Activated T-cell treated with anti-CD3 and anti-CD28 coated beads, Interleukin-2, amount 50 U/mL, for 48 hours (primary cell): Measurements from ENCODE around the gene TMIGD1.

Experiments used
- DNase-seq, 2 experiments: peaks; one replicate each; pipeline ENCODE4 v3.0.0-alpha.2; 2020

Gene TMIGD1

DNA sequence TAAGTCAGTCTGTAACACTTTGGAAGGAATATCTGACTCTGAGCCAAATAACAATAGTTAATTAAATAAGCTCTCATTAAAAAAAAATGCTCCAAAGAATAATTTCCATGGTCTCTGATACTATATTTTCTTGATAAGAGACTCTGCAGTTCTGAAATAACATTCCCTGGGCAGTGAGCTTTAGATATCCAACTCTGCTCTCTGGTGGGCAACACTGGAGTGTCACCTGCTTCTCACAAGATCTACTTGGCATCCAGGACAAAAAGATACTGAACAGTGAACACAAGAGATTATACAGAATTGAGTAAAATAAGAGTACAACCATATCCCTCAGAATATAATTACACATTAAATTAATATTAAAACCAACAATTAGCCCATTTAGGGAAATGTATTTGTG, 55.8 kb downstream of the TMIGD1 start:
- DNase-seq = no peak

DNA sequence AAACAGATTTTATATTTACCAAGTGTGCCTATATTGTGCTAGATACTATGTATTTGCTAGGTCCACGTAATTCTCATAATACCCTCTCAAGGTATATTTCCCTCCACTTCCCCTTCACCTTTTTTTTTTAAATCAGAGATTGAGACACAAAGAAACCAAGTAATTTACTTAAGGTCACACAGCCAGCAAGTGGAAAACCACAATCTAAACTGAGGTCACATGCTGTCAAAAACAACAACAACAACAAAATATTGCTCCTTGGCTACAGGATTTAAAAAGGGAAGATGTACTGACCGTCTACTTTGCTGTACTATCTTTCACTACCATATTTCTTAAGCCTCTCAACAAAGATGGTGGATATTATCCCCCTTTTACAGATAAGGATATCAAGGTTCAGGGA, 57.9 kb downstream of the TMIGD1 start:
- DNase-seq = no peak

DNA sequence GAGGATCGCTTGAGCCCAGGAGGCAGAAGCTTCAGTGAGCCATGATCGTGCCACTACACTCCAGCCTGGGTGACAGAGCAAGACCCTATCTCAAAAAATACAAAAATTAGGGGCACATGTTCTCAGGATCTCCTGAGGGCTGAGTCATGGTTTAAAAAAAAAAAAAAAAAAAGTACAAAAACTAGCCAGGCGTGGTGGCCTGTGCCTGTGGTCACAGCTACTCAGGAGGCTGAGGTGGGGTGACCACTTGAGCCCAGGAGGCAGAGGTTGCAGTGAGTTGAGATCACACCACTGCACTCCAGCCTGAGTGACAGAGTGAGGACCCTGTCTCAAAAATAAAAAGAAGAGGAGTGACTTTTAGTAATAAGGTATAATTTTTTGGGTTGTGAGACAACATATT, 59.0 kb downstream of the TMIGD1 start:
- DNase-seq = no peak

DNA sequence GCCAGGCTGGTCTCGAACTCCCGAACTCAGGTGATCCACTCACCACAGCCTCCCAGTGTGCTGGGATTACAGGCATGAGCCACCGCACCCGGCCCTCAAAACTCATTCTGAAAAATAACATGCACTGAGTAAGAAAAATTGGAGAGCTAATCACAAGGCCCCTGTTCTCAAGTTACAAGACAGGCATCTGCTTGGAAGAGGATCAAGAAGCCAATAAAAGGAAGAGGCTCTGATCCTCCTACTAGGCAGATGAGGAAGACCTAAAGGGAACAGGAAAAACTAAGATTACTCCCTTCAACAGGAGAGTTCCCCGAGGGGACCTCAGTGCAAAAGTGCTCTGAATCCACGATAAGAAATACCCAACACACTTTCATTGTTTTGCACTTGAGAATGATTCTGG, 60.5 kb downstream of the TMIGD1 start:
- no peak for DNase-seq

DNA sequence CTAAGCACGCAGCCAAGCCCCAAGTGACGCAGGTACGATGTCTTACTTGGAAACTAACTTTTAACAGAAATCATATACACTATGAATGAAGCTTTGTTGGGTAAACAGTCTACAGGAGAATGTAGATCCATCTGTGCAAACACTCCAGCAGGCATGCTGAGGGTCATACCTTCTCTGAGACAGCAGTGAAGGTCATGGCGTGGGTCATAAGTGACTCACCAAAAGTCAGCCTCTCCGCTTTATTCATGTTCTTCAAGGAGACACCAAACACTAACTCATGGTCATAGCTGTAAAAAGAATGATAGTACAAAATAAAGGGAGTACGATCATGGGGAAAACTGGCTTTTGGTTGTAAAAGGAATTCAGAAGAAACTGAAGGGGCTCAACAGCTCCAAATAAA, 62.8 kb downstream of the TMIGD1 start:
- no peak for DNase-seq

DNA sequence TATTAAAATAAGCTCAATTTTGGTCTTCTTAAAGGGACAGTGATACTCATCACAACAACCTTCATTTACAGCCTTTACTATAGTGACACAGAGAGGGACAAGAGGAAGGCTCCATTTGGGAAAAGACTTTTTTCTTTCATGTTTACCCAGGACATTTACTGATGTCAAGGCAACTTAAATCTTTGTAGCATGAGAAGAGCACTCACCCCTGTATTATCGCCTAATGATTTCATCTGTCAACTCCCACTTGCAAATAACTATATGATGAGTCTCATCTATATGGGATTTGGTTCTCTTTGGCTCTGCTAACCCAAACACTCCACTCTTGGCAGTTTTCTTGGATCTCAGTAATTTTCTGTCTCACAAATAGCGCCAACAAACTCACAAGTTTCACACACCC, 66.2 kb downstream of the TMIGD1 start:
- no peak for DNase-seq
